Measurements from ENCODE around the gene HRH2. TPM values are rescaled to one million over a fixed set of nuclear protein-coding genes. Genes with fewer than 3 reads are reported as not detected.

Gene HRH2
- total and polyA plus RNA-seq, 9 of the 15 experiments (the other 6 are each of a cell fraction or from before 2014, with no cell fraction given) = 0.04 TPM; not detected in 8

DNA sequence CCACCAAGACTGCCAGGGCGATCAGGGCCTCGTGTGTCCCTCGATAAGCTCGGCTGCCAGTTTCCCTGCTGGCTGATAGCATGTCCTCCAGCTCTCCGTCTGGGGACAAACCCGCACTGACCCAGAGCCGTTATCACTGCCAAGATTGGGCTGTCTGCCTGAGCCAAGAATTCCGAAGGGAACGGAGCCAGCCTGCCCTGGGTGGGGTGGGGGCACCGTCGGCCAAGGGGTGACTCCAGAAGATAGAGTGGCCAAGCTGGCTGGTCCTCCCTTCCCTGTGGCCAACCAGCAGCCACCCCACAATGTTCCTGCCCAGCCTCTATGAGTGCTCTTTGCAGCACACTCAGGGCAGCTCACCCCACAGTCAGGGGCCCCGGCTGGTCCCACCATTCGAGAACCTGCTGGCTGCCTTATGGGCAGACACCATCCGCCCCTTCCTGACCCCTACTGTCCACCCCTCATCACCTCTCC is 29.4 kb downstream of the HRH2 start (continued):
- TF ChIP-seq, protein P1, sequence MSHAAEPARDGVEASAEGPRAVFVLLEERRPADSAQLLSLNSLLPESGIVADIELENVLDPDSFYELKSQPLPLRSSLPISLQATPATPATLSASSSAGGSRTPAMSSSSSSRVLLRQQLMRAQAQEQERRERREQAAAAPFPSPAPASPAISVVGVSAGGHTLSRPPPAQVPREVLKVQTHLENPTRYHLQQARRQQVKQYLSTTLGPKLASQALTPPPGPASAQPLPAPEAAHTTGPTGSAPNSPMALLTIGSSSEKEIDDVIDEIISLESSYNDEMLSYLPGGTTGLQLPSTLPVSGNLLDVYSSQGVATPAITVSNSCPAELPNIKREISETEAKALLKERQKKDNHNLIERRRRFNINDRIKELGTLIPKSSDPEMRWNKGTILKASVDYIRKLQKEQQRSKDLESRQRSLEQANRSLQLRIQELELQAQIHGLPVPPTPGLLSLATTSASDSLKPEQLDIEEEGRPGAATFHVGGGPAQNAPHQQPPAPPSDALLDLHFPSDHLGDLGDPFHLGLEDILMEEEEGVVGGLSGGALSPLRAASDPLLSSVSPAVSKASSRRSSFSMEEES (CRISPR knock-in tag; IDR thresholded peaks at IDR 0.05) = no peak
- TF ChIP-seq BCOR (IDR thresholded peaks at IDR 0.05) = no peak
- no peak for TF ChIP-seq ZNF584 (CRISPR knock-in tag; IDR thresholded peaks at IDR 0.05; ENCODE audit: low read depth)
- TF ChIP-seq L3MBTL2 (IDR thresholded peaks at IDR 0.05) = no peak
- no peak for TF ChIP-seq CBFB (CRISPR knock-in tag; IDR thresholded peaks at IDR 0.05)
- no peak for TF ChIP-seq JUN (IDR thresholded peaks at IDR 0.05; ENCODE audit: borderline replicate concordance, low read depth, low read length)
- no peak for TF ChIP-seq JUN (CRISPR knock-in tag; IDR thresholded peaks at IDR 0.05; ENCODE audit: borderline replicate concordance)
- TF ChIP-seq, protein P2, sequence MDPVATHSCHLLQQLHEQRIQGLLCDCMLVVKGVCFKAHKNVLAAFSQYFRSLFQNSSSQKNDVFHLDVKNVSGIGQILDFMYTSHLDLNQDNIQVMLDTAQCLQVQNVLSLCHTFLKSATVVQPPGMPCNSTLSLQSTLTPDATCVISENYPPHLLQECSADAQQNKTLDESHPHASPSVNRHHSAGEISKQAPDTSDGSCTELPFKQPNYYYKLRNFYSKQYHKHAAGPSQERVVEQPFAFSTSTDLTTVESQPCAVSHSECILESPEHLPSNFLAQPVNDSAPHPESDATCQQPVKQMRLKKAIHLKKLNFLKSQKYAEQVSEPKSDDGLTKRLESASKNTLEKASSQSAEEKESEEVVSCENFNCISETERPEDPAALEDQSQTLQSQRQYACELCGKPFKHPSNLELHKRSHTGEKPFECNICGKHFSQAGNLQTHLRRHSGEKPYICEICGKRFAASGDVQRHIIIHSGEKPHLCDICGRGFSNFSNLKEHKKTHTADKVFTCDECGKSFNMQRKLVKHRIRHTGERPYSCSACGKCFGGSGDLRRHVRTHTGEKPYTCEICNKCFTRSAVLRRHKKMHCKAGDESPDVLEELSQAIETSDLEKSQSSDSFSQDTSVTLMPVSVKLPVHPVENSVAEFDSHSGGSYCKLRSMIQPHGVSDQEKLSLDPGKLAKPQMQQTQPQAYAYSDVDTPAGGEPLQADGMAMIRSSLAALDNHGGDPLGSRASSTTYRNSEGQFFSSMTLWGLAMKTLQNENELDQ (CRISPR knock-in tag; IDR thresholded peaks at IDR 0.05; ENCODE audit: borderline replicate concordance) = no peak
- TF ChIP-seq CBX3 (IDR thresholded peaks at IDR 0.05; ENCODE audit: borderline replicate concordance in 1 of 2, low read length in 2 of 2) = no peak
- TF ChIP-seq, protein P3, sequence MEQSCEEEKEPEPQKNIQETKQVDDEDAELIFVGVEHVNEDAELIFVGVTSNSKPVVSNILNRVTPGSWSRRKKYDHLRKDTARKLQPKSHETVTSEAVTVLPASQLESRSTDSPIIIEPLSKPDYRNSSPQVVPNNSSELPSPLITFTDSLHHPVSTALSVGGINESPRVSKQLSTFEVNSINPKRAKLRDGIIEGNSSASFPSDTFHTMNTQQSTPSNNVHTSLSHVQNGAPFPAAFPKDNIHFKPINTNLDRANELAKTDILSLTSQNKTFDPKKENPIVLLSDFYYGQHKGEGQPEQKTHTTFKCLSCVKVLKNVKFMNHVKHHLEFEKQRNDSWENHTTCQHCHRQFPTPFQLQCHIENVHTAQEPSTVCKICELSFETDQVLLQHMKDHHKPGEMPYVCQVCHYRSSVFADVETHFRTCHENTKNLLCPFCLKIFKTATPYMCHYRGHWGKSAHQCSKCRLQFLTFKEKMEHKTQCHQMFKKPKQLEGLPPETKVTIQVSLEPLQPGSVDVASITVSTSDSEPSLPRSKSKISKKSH (CRISPR knock-in tag; IDR thresholded peaks at IDR 0.05) = no peak
